ENCODE results near the gene ZBTB22.
"Not testable (repeated sequence)": the region's sequence is repeated elsewhere in the genome, so short reads cannot be mapped to it uniquely, and the experiment has no call there.

Gene ZBTB22

GRCh38 chr6:33280539-33280938, 37.0 kb downstream of the ZBTB22 start:
- Histone ChIP-seq H3K9ac (ENCODE audit: low read depth, low read length) (peak overlapping the region; percentile 24), H3K27me3 (ENCODE audit: control insufficient read depth, insufficient read depth, low read length) (no peaks in the 10 kb centered on the region), H3K4me3 (ENCODE audit: low read depth, low read length) (no peak overlapping the region), H3K36me3 (ENCODE audit: control insufficient read depth, insufficient read depth, low read length) (peaks cover 27% of the 10 kb centered on the region), H3K4me1 (ENCODE audit: control insufficient read depth, insufficient read depth, low read length) (no peaks in the 10 kb centered on the region), H3K9me3 (ENCODE audit: control insufficient read depth, insufficient read depth, low read length) (no peaks in the 10 kb centered on the region)

- no peaks in the 10 kb centered on the region for H3K27me3 ChIP-seq (ENCODE audit: control insufficient read depth, insufficient read depth, low read length)
- H3K36me3 ChIP-seq (ENCODE audit: control insufficient read depth, insufficient read depth, low read length): peaks cover 32% of the 10 kb centered on the region
- H3K4me1 ChIP-seq (ENCODE audit: control insufficient read depth, insufficient read depth, low read length): peaks cover 3% of the 10 kb centered on the region
- H3K4me3 ChIP-seq (ENCODE audit: low read depth, low read length): no peak overlapping the region
- no peaks in the 10 kb centered on the region for H3K9me3 ChIP-seq (ENCODE audit: control insufficient read depth, insufficient read depth, low read length)
- peak overlapping the region; percentile 24 for H3K9ac ChIP-seq (ENCODE audit: low read depth, low read length)
These were observed 37.5 kb downstream of the ZBTB22 start for GRCh38 chr6:33279971-33280511.

DNA sequence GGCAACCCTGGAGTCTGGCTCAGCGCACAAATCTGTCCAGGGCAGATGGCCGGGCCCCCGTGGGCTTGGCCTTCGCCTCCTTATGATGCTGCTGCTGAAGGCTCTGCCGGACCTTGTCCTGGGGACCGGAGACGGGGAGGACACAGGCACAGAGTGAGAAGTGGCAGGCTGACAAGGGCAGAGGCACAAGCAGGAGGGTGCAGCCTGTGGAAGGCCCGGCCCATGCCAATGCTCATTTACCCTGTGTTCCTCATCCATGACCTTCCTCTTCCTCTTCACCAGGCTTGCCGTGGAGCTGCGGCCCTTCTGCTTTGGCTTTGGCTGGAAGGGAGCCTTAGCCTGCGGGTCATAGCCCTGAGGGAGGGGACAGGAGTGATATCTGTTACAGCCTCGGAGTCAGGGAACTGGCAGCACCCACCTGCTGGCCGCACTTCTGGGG, 38.3 kb downstream of the ZBTB22 start:
- Histone ChIP-seq H3K9ac (ENCODE audit: low read depth, low read length) (no peak overlapping the region), H3K36me3 (ENCODE audit: control insufficient read depth, insufficient read depth, low read length) (peaks cover 39% of the 10 kb centered on the region)

GRCh38 chr6:33278810-33279209, 38.7 kb downstream of the ZBTB22 start:
- Histone ChIP-seq H3K9me3 (ENCODE audit: control insufficient read depth, insufficient read depth, low read length) (no peaks in the 10 kb centered on the region), H3K9ac (ENCODE audit: low read depth, low read length) (no peak overlapping the region), H3K36me3 (ENCODE audit: control insufficient read depth, insufficient read depth, low read length) (peaks cover 44% of the 10 kb centered on the region), H3K27me3 (ENCODE audit: control insufficient read depth, insufficient read depth, low read length) (no peaks in the 10 kb centered on the region), H3K4me3 (ENCODE audit: low read depth, low read length) (no peak overlapping the region), H3K4me1 (ENCODE audit: control insufficient read depth, insufficient read depth, low read length) (peaks cover 8% of the 10 kb centered on the region)

More for the DNA sequence above, 38.3 kb downstream of the ZBTB22 start:
- no peak overlapping the region for H3K4me3 ChIP-seq (ENCODE audit: low read depth, low read length)
- H3K4me1 ChIP-seq (ENCODE audit: control insufficient read depth, insufficient read depth, low read length): peaks cover 8% of the 10 kb centered on the region
- H3K9me3 ChIP-seq (ENCODE audit: control insufficient read depth, insufficient read depth, low read length): no peaks in the 10 kb centered on the region
- H3K27me3 ChIP-seq (ENCODE audit: control insufficient read depth, insufficient read depth, low read length): no peaks in the 10 kb centered on the region

- peak overlapping the region; percentile 76 for H3K4me3 ChIP-seq (ENCODE audit: low read depth, low read length)
- H3K9ac ChIP-seq (ENCODE audit: low read depth, low read length): no peak overlapping the region
- peaks cover 47% of the 10 kb centered on the region for H3K36me3 ChIP-seq (ENCODE audit: control insufficient read depth, insufficient read depth, low read length)
- H3K9me3 ChIP-seq (ENCODE audit: control insufficient read depth, insufficient read depth, low read length): no peaks in the 10 kb centered on the region
- no peaks in the 10 kb centered on the region for H3K27me3 ChIP-seq (ENCODE audit: control insufficient read depth, insufficient read depth, low read length)
- peaks cover 9% of the 10 kb centered on the region for H3K4me1 ChIP-seq (ENCODE audit: control insufficient read depth, insufficient read depth, low read length)
These were observed 39.2 kb downstream of the ZBTB22 start for GRCh38 chr6:33278392-33278741.

DNA sequence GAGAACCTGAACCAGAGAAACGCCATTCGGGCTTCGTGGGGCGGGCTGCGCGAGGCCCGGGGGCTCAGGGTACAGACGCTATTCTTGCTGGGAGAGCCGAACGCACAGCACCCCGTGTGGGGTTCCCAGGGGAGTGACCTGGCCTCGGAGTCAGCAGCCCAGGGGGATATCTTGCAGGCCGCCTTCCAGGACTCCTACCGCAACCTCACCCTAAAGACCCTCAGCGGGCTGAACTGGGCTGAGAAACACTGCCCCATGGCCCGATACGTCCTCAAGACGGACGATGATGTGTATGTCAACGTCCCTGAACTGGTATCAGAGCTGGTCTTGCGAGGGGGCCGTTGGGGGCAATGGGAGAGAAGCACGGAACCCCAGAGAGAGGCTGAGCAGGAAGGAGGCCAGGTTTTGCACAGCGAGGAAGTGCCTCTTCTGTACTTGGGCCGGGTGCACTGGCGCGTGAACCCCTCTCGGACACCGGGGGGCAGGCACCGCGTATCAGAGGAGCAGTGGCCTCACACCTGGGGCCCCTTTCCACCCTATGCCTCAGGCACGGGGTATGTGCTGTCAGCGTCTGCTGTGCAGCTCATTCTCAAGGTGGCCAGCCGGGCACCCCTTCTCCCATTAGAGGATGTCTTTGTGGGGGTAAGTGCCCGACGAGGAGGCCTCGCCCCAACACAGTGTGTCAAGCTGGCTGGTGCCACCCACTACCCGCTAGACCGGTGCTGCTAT, 39.7 kb downstream of the ZBTB22 start:
- Histone ChIP-seq H3K27me3 (ENCODE audit: control insufficient read depth, insufficient read depth, low read length) (no peaks in the 10 kb centered on the region), H3K4me1 (ENCODE audit: control insufficient read depth, insufficient read depth, low read length) (peaks cover 12% of the 10 kb centered on the region), H3K9me3 (ENCODE audit: control insufficient read depth, insufficient read depth, low read length) (no peaks in the 10 kb centered on the region), H3K9ac (ENCODE audit: low read depth, low read length) (peak overlapping the region; percentile 88), H3K36me3 (ENCODE audit: control insufficient read depth, insufficient read depth, low read length) (peaks cover 52% of the 10 kb centered on the region), H3K4me3 (ENCODE audit: low read depth, low read length) (peak overlapping the region; percentile 76)

GRCh38 chr6:33276864-33277662, 40.5 kb downstream of the ZBTB22 start, which contains the start of gene B3GALT4:
TSS of gene B3GALT4 (plus strand) at chr6:33277123. CDS start at chr6:33277420, 297 bp downstream.
- no peaks in the 10 kb centered on the region for H3K27me3 ChIP-seq (ENCODE audit: control insufficient read depth, insufficient read depth, low read length)
- peak within 1 kb of the TSS; percentile 88 for H3K9ac ChIP-seq (ENCODE audit: low read depth, low read length)
- H3K4me1 ChIP-seq (ENCODE audit: control insufficient read depth, insufficient read depth, low read length): peaks cover 12% of the 10 kb centered on the region
- peak within 1 kb of the TSS; percentile 93 for H3K4me3 ChIP-seq (ENCODE audit: low read depth, low read length)
- peaks cover 56% of the 10 kb centered on the region for H3K36me3 ChIP-seq (ENCODE audit: control insufficient read depth, insufficient read depth, low read length)
- no peaks in the 10 kb centered on the region for H3K9me3 ChIP-seq (ENCODE audit: control insufficient read depth, insufficient read depth, low read length)

- Histone ChIP-seq H3K9ac (ENCODE audit: low read depth, low read length) (no peak overlapping the region), H3K4me1 (ENCODE audit: control insufficient read depth, insufficient read depth, low read length) (peaks cover 12% of the 10 kb centered on the region), H3K4me3 (ENCODE audit: low read depth, low read length) (peak overlapping the region; percentile 76), H3K27me3 (ENCODE audit: control insufficient read depth, insufficient read depth, low read length) (no peaks in the 10 kb centered on the region), H3K36me3 (ENCODE audit: control insufficient read depth, insufficient read depth, low read length) (peaks cover 56% of the 10 kb centered on the region), H3K9me3 (ENCODE audit: control insufficient read depth, insufficient read depth, low read length) (no peaks in the 10 kb centered on the region)
These were observed 41.0 kb downstream of the ZBTB22 start for GRCh38 chr6:33276581-33276863.

DNA sequence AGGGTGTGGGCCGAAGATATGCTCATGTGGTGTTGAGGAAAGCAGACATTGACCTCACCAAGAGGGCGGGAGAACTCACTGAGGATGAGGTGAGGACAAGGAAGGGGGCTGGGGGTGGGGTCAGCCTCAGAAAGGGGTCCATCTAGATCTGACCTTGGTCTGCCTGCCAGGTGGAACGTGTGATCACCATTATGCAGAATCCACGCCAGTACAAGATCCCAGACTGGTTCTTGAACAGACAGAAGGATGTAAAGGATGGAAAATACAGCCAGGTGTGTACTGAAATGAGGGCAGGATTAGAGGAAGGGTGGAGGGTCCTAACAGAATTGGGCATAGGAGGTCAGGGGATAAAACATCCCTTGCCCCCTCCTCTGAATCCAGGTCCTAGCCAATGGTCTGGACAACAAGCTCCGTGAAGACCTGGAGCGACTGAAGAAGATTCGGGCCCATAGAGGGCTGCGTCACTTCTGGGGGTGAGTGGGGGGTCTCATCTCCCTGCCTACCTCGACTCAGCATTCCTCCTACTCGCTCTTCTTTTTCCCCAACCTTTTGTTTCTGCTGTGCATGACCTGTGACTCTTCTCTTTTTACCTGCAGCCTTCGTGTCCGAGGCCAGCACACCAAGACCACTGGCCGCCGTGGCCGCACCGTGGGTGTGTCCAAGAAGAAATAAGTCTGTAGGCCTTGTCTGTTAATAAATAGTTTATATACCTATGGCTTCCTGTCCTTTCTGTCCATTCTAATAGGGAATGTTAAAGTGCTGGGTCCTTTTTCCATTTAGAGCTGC, 41.6 kb downstream of the ZBTB22 start:
- not testable (repeated sequence) for H3K9ac ChIP-seq (ENCODE audit: low read depth, low read length); H3K27me3 ChIP-seq (ENCODE audit: control insufficient read depth, insufficient read depth, low read length); H3K9me3 ChIP-seq (ENCODE audit: control insufficient read depth, insufficient read depth, low read length)
- peak overlapping the region; percentile 93 for H3K4me3 ChIP-seq (ENCODE audit: low read depth, low read length)
- H3K4me1 ChIP-seq (ENCODE audit: control insufficient read depth, insufficient read depth, low read length): peaks cover 12% of the 10 kb centered on the region
- H3K36me3 ChIP-seq (ENCODE audit: control insufficient read depth, insufficient read depth, low read length): peaks cover 56% of the 10 kb centered on the region

DNA sequence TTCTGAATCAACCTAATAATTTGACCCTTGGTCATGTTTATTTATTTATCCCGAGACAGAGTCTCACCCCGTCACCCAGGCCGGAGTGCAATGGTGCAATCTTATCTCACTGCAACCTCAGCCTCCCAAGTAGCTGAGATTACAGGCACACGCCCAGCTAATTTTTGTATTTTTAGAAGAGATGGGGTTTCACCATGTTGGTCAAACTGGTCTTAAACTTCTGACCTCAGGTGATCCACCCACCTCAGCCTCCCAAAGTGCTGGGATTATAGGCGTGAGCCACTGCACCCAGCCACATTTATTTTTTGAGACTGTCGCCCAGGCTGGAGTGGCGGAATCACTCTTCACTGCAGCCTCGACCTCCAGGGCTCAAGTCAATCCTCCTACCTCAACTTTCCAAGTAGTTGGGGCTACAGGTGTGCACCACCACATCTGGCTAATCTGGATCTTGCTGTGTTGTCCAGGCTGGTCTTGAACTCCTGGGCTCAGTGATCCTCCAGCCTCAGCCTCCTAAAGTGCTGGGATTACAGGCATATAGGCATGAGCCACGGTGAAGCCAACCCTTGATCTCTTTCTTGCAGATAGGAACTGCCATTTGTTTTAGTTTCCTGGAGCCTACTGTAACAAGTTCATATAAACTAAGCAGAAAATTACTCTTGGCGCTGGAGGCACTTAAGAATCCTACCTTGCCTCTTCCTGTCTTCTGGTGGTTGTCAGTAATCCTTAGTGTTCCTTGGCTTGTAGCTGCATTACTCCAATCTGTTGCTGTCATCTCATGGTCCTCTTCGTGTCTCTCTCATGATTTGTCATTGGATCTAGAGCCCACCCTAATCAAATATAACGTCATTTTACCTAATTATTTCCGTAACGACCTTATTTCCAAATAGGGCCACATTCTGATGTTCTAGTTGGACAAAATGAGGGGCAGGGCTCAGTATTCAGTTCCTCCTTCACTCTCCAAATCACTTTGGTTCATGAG, 43.3 kb downstream of the ZBTB22 start:
- Histone ChIP-seq H3K36me3 (ENCODE audit: control insufficient read depth, insufficient read depth, low read length) (peaks cover 42% of the 10 kb centered on the region), H3K9me3 (ENCODE audit: control insufficient read depth, insufficient read depth, low read length) (no peaks in the 10 kb centered on the region), H3K4me1 (ENCODE audit: control insufficient read depth, insufficient read depth, low read length) (peaks cover 12% of the 10 kb centered on the region), H3K27me3 (ENCODE audit: control insufficient read depth, insufficient read depth, low read length) (no peaks in the 10 kb centered on the region), H3K9ac (ENCODE audit: low read depth, low read length) (peak overlapping the region; percentile 100), H3K4me3 (ENCODE audit: low read depth, low read length) (peak overlapping the region; percentile 93)

Data from iPS-15b (cell line).